C4-2B (cell line): Measurements from ENCODE around the gene TET3.

ENCODE experiments used
- H3K27ac ChIP-seq: fragments of 450-650 bp; 2 replicates; pipeline ENCODE4 v1.5.1; 2017
- ZFX ChIP-seq: fragments of 450-650 bp; IDR thresholded peaks from 2 replicates; pipeline ENCODE4 v1.6.1; 2017
- TF ChIP-seq, protein P1 (sequence below): fragments of 450-650 bp; conservative IDR thresholded peaks from 2 replicates; pipeline ENCODE4 v1.5.1; 2017; ENCODE audit warnings: mild to moderate bottlenecking

TET3 gene

DNA sequence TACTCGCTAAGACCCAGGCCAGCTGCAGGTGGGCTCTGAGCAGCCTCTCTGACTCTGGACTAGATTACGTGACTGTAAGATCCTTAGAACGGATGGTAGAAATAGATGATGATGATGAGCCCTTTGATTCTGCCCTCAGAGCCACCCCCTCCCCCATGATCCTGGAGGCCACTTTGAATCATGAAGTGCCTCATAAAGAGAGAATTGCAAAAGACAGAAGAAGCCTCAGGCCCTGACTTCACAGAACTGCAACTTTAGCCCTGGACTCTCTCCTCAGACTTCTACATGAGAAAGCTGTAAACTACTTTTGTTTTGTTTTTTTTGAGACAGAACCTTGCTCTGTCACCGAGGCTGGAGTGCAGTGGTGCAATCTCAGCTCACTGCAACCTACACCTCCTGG lies 15.4 kb upstream of the TET3 start:
- TF ChIP-seq, protein P1, sequence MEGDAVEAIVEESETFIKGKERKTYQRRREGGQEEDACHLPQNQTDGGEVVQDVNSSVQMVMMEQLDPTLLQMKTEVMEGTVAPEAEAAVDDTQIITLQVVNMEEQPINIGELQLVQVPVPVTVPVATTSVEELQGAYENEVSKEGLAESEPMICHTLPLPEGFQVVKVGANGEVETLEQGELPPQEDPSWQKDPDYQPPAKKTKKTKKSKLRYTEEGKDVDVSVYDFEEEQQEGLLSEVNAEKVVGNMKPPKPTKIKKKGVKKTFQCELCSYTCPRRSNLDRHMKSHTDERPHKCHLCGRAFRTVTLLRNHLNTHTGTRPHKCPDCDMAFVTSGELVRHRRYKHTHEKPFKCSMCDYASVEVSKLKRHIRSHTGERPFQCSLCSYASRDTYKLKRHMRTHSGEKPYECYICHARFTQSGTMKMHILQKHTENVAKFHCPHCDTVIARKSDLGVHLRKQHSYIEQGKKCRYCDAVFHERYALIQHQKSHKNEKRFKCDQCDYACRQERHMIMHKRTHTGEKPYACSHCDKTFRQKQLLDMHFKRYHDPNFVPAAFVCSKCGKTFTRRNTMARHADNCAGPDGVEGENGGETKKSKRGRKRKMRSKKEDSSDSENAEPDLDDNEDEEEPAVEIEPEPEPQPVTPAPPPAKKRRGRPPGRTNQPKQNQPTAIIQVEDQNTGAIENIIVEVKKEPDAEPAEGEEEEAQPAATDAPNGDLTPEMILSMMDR, result no peak
- TF ChIP-seq ZFX, result no peak
- no peak overlapping the region for H3K27ac ChIP-seq

DNA sequence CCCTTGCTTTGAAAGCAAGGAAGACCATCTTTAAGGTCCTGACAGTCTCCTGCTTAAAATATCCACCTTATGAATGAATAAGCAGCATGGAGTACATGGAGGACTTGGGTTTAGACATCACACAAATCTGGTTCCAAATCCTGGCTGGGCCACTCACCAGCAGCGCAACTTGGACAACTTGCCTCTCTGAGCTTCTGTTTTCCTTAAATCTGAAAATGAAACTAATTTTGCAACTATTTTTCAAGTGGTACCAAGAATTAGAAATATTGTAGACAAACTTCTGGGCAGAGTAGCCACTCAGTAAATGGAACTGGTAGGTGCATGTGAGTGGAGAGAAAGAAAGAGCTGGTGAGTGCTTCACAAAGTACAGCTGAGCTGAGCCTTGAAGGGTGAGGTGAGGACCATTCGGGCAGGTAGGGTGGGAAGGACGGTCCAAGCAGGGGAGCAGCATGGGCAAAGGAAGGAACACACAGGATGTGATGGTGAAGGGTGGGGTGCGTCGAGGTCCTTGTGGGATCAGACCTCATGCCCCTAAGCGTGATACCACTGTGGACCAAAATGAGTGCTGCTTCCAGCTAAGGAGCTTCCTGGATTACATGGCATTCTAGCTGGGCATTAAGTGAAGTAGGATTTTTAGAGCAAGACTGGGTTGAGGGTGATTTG lies 14.4 kb upstream of the TET3 start:
- H3K27ac ChIP-seq, result peak overlapping the region; percentile 65

GRCh38 chr2:73970850-73971471 lies 13.7 kb upstream of the TET3 start:
- peak overlapping the region; percentile 65 for H3K27ac ChIP-seq
- TF ChIP-seq ZFX, result no peak
- TF ChIP-seq, protein P1, result no peak

More for the DNA sequence above, 14.4 kb upstream of the TET3 start:
- TF ChIP-seq, protein P1, result no peak
- TF ChIP-seq ZFX, result no peak

GRCh38 chr2:73971722-73972121 lies 13.0 kb upstream of the TET3 start:
- peak overlapping the region; percentile 65 for H3K27ac ChIP-seq
- TF ChIP-seq, protein P1, result no peak
- no peak for TF ChIP-seq ZFX

DNA sequence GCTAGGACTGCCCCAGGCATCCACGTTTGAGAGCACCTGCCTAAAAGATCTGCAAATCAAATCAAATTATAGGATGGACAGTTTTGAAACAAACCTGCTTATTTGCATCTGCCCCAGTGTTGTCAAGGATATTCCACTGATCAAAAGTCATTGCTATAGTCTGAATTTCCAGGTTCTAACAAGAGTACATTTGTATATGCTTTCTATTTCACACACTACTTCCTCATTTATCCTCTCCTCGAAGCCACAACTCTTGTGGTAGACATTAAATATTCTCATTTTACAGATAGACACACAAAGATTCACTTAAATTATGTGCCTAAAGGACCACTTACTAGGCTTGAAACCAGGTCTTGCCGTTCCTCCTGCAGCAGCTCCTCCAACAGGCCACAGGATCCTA lies 11.9 kb upstream of the TET3 start:
- TF ChIP-seq, protein P1, result no peak
- no peak for TF ChIP-seq ZFX
- peak overlapping the region; percentile 64 for H3K27ac ChIP-seq

DNA sequence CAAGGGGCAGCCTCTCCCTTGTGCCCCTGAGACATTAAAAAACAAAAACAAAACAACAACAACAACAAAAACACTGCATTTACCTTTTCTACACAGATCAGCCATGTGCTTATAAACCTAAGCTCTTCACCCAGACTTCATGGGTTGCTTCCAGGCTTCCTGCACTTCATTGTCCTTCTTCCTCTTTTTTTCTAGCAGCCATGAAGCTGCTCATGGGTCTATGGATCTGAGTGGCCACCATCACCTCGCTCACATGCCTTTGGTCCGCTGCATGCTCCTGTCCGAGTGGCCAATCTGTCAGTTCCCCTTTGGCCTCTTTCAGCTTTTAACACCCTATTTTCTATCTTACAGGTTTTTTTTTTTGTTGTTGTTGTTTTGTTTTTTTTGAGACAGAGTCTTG lies 9.0 kb upstream of the TET3 start:
- TF ChIP-seq, protein P1, result no peak
- no peak for TF ChIP-seq ZFX
- no peak overlapping the region for H3K27ac ChIP-seq

- no peak overlapping the region for H3K27ac ChIP-seq
- no peak for TF ChIP-seq ZFX
- TF ChIP-seq, protein P1, result no peak
These were observed 7.9 kb upstream of the TET3 start for GRCh38 chr2:73976803-73977202.
